ENCODE measurements around the gene TOP3A. TPM values are rescaled to one million over a fixed set of nuclear protein-coding genes. Genes with fewer than 3 reads are reported as not detected.

The TOP3A gene
- total and polyA plus RNA-seq, 8 donors: 7.6 to 311 (median 23.5) TPM

GRCh38 chr17:18241229-18241871 is 73.4 kb downstream of the TOP3A start:
- no peaks in the 10 kb centered on the region for H3K27me3 ChIP-seq
- intact Hi-C loops (cut with DNase I; ENCODE audit: low total_unique reads): no loop called here
- peaks cover under 1 to 5% (median 2%) of the 10 kb centered on the region in 4 donors for H3K4me1 ChIP-seq
- H3K4me3 ChIP-seq: no peak overlapping the region
- DNase-seq: no peak
- H3K36me3 ChIP-seq: peaks cover 21 to 99% (median 95%) of the 10 kb centered on the region in 4 donors
- TF ChIP-seq POLR2AphosphoS5 (IDR thresholded peaks at IDR 0.05) (no peak), EP300 (IDR thresholded peaks at IDR 0.05) (no peak), CTCF (IDR thresholded peaks at IDR 0.05) (no peak), POLR2A (IDR thresholded peaks at IDR 0.05) (no peak)
- H3K9me3 ChIP-seq: no peaks in the 10 kb centered on the region
- 82 to 88% (median 85%) methylated on average over 26 to 28 of the region's 28 CpGs for WGBS, 5 donors
- no peak overlapping the region for H3K27ac ChIP-seq

DNA sequence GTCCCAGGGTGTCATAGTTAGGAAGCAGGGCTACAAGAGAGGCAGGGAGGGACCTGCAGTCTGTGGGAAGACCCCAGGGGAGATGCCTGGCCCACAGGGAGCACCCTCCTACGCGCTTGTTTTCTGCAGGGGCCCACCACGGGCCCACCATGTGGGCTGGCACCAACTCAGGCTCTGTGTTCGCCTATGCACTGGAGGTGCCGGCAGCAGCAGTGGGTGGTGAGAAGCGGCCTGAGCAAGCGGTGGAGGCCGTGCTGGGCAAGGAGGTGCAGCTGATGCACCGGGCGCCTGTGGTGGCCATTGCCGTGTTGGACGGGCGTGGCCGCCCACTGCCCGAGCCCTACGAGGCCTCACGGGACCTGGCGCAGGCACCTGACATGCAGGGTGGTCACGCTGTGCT is 74.3 kb downstream of the TOP3A start:
- DNase-seq: no peak
- Histone ChIP-seq H3K36me3 (peaks cover 14 to 99% (median 95%) of the 10 kb centered on the region in 4 donors), H3K4me3 (no peak overlapping the region), H3K27ac (no peak overlapping the region), H3K27me3 (no peaks in the 10 kb centered on the region), H3K4me1 (no peaks in the 10 kb centered on the region), H3K9me3 (no peaks in the 10 kb centered on the region)
- intact Hi-C loops (cut with DNase I; ENCODE audit: low total_unique reads): no loop called here
- no peak for TF ChIP-seq POLR2AphosphoS5 (IDR thresholded peaks at IDR 0.05)
- TF ChIP-seq CTCF (IDR thresholded peaks at IDR 0.05): no peak
- no peak for TF ChIP-seq EP300 (IDR thresholded peaks at IDR 0.05)
- TF ChIP-seq POLR2A (IDR thresholded peaks at IDR 0.05): no peak
- WGBS, 5 donors: 91 to 100% (median 93%) methylated on average over 1 to 19 of the region's 19 CpGs

GRCh38 chr17:18238299-18238698 is 76.5 kb downstream of the TOP3A start:
- intact Hi-C loops (cut with DNase I; ENCODE audit: low total_unique reads): no loop called here
- Histone ChIP-seq H3K4me1 (no peaks in the 10 kb centered on the region), H3K27me3 (no peaks in the 10 kb centered on the region), H3K36me3 (peaks cover 18 to 99% (median 96%) of the 10 kb centered on the region in 4 donors), H3K27ac (no peak overlapping the region), H3K4me3 (no peak overlapping the region), H3K9me3 (no peaks in the 10 kb centered on the region)
- WGBS, 5 donors: 80 to 96% (median 94%) methylated on average over 2 to 18 of the region's 18 CpGs
- DNase-seq: no peak
- no peak for TF ChIP-seq POLR2A (IDR thresholded peaks at IDR 0.05)
- no peak for TF ChIP-seq CTCF (IDR thresholded peaks at IDR 0.05)
- TF ChIP-seq POLR2AphosphoS5 (IDR thresholded peaks at IDR 0.05): no peak
- TF ChIP-seq EP300 (IDR thresholded peaks at IDR 0.05): no peak

GRCh38 chr17:18237461-18237860 is 77.3 kb downstream of the TOP3A start:
- Histone ChIP-seq H3K27ac (no peak overlapping the region), H3K27me3 (no peaks in the 10 kb centered on the region), H3K9me3 (no peaks in the 10 kb centered on the region), H3K4me1 (no peaks in the 10 kb centered on the region), H3K4me3 (no peak overlapping the region), H3K36me3 (peaks cover 18 to 100% (median 97%) of the 10 kb centered on the region in 4 donors)
- TF ChIP-seq POLR2AphosphoS5 (IDR thresholded peaks at IDR 0.05) (no peak), CTCF (IDR thresholded peaks at IDR 0.05) (no peak), EP300 (IDR thresholded peaks at IDR 0.05) (no peak), POLR2A (IDR thresholded peaks at IDR 0.05) (no peak)
- 85 to 93% (median 91%) methylated on average over 16 to 20 of the region's 20 CpGs for WGBS, 5 donors
- DNase-seq: no peak
- intact Hi-C loops (cut with DNase I; ENCODE audit: low total_unique reads): no loop called here
